WTC11 (cell line): Measurements from ENCODE around the gene CCNG1. TPM values are rescaled to one million over a fixed set of nuclear protein-coding genes. Genes with fewer than 3 reads are reported as not detected.
"Not testable (repeated sequence)": the region's sequence is repeated elsewhere in the genome, so short reads cannot be mapped to it uniquely, and the experiment has no call there.

Experiments used
- ATAC-seq: fragments of 200-7000 bp; cut with Tn5 transposase; 2 replicates; pipeline ENCODE4 v1.10.0; 2021; ENCODE audit warnings: mild to moderate bottlenecking, moderate library complexity
- CTCF ChIA-PET: fragments of 300-600 bp; sonication (Branson Sonifier 250); formaldehyde crosslinking; loops from one replicate; lab custom pipeline; 2021; ENCODE audit warnings: antibody characterized with exemption; lab: Charles Lee
- POLR2A ChIA-PET: fragments of 350-600 bp; sonication (Branson Sonifier 250); formaldehyde crosslinking; loops from one replicate; lab custom pipeline; 2021; ENCODE audit warnings: antibody characterized with exemption; lab: Charles Lee
- DNase-seq: peaks from one replicate; pipeline ENCODE4 v3.0.0; 2021; ENCODE audit warnings: low spot score
- H3K27ac Mint-ChIP-seq: 2 replicates; pipeline ENCODE4 v1.8.0; 2021; ENCODE audit warnings: mixed read lengths
- H3K27me3 Mint-ChIP-seq: 2 replicates; pipeline ENCODE4 v1.8.0; 2021; ENCODE audit warnings: low read depth, mild to moderate bottlenecking, moderate library complexity, mixed read lengths
- H3K36me3 Mint-ChIP-seq: 2 replicates; pipeline ENCODE4 v1.8.0; 2021; ENCODE audit warnings: mixed read lengths
- H3K4me1 Mint-ChIP-seq: 2 replicates; pipeline ENCODE4 v1.8.0; 2022; ENCODE audit warnings: mixed read lengths
- H3K4me3 Mint-ChIP-seq: 2 replicates; pipeline ENCODE4 v1.8.0; 2021; ENCODE audit warnings: mild to moderate bottlenecking, moderate library complexity, mixed read lengths
- H3K9me3 Mint-ChIP-seq: 2 replicates; pipeline ENCODE4 v1.8.0; 2021; ENCODE audit warnings: mixed read lengths
- ATF1 ChIP-seq: sonication (generic); formaldehyde crosslinking; IDR thresholded peaks from 2 replicates; pipeline ENCODE4 v1.8.1; 2023; ENCODE audit warnings: mild to moderate bottlenecking, moderate library complexity, missing genetic modification reagents
- CREB1 ChIP-seq: sonication (generic); formaldehyde crosslinking; IDR thresholded peaks from 2 replicates; pipeline ENCODE4 v1.8.0; 2023; ENCODE audit warnings: mild to moderate bottlenecking, missing genetic modification reagents
- FOXJ3 ChIP-seq: sonication (generic); formaldehyde crosslinking; IDR thresholded peaks from 2 replicates; pipeline ENCODE4 v1.9.0; 2021; ENCODE audit warnings: missing genetic modification reagents, mild to moderate bottlenecking, borderline replicate concordance
- IRF1 ChIP-seq: sonication (generic); formaldehyde crosslinking; IDR thresholded peaks from 2 replicates; pipeline ENCODE4 v1.8.0; 2023; ENCODE audit warnings: missing genetic modification reagents
- NFATC4 ChIP-seq: fragments of 250-450 bp; sonication (Bioruptor Pico); IDR thresholded peaks from 2 replicates; pipeline ENCODE4 v1.9.0; 2021; ENCODE audit warnings: mild to moderate bottlenecking
- TP53 ChIP-seq: sonication (generic); formaldehyde crosslinking; IDR thresholded peaks from 2 replicates; pipeline ENCODE4 v1.8.1; 2023; ENCODE audit warnings: mild to moderate bottlenecking, missing genetic modification reagents
- ZNF263 ChIP-seq: sonication (generic); formaldehyde crosslinking; IDR thresholded peaks from 2 replicates; pipeline ENCODE4 v1.8.1; 2022; ENCODE audit warnings: low read depth, mild to moderate bottlenecking, moderate library complexity, missing genetic modification reagents
- ZNF425 ChIP-seq: fragments of 250-450 bp; sonication (Bioruptor Pico); conservative IDR thresholded peaks from 2 replicates; pipeline ENCODE4 v1.9.0; 2021; ENCODE audit warnings: mild to moderate bottlenecking
- total RNA-seq: library from RNA; stranded (reverse); gene quantifications from 3 replicates; pipeline ENCODE4 v1.2.3, GENCODE V29; 2021
- TF ChIP-seq, protein P1 (sequence below): sonication (generic); formaldehyde crosslinking; IDR thresholded peaks from 2 replicates; pipeline ENCODE4 v1.8.1; 2023; ENCODE audit warnings: mild to moderate bottlenecking, missing genetic modification reagents
- TF ChIP-seq, protein P2 (sequence below): sonication (generic); formaldehyde crosslinking; IDR thresholded peaks from 2 replicates; pipeline ENCODE4 v1.8.1; 2022; ENCODE audit warnings: low read depth, missing genetic modification reagents, borderline replicate concordance
- TF ChIP-seq, protein P3 (sequence below): sonication (generic); formaldehyde crosslinking; conservative IDR thresholded peaks from 2 replicates; pipeline ENCODE4 v1.8.1; 2022; ENCODE audit warnings: mild to moderate bottlenecking, missing genetic modification reagents
- TF ChIP-seq, protein P4 (sequence below): fragments of 250-450 bp; sonication (Bioruptor Pico); IDR thresholded peaks from 2 replicates; pipeline ENCODE4 v1.9.0; 2021; ENCODE audit warnings: mild to moderate bottlenecking

Gene CCNG1
- total RNA-seq, 1 experiment from 2014 or later = 433 TPM

DNA sequence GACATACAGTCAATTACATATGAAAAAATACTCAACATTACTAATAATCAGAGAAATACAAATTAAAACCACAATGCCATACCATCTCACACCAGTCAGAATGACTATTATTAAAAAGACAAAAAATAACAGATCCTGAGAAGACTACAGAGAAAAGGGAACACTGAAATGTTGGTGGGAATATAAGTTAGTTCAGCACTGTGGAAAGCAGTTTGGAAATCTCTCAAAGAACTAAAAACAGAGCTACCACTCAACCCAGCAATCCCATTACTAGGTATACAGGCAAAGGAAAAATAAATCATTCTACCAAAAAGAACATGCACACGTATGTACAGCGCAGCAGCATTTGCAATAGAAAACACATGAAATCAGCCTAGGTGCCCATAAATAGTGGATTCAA lies 41.6 kb upstream of the CCNG1 start (continued):
- TF ChIP-seq ATF1 (CRISPR knock-in tag) = no peak

DNA sequence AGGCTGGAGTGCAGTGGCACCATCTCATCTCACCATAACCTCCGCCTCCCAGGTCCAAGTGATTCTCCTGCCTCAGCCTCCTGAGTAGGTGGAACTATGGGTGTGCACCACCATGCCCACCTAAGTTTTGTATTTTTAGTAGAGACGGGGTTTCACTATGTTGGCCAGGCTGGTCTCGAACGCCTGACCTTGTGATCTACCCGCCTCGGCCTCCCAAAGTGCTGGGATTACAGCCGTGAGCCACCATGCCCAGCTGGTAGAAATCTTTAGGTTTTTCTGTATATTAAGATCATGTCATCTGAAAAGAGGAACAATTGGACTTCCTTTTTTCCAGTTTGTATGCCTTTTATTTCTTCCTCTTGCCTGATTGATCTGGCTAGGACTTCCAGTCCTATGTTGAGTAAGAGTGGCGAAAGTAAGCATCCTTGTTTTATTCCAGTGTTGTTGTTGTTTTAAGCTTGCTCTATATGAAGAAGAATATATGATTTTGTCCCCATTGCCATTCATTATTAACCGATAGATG lies 40.5 kb upstream of the CCNG1 start:
- H3K36me3 Mint-ChIP-seq, ATAC-seq, DNase-seq, H3K4me3 Mint-ChIP-seq, H3K27ac Mint-ChIP-seq, H3K4me1 Mint-ChIP-seq, POLR2A ChIA-PET, H3K27me3 Mint-ChIP-seq: not testable (repeated sequence)
- H3K9me3 Mint-ChIP-seq = peaks cover 15% of the 10 kb centered on the region
- CTCF ChIA-PET = interaction anchor here (0.6 kb wide), 1 partner anchor 50 kb away, joined by 3 read pairs; no protein-coding TSS in a partner anchor

GRCh38 chr5:163397354-163397753 lies 40.0 kb upstream of the CCNG1 start:
- Mint-ChIP-seq H3K36me3 (no peaks in the 10 kb centered on the region), H3K27ac (no peak overlapping the region), H3K9me3 (peaks cover 15% of the 10 kb centered on the region), H3K4me1 (no peaks in the 10 kb centered on the region), H3K27me3 (no peaks in the 10 kb centered on the region), H3K4me3 (no peak overlapping the region)
- CTCF ChIA-PET = interaction anchor here (0.6 to 3.3 kb wide), 2 partner anchors 12 to 50 kb away, joined by 3 to 12 read pairs; no protein-coding TSS in a partner anchor
- TF ChIP-seq, protein P1, sequence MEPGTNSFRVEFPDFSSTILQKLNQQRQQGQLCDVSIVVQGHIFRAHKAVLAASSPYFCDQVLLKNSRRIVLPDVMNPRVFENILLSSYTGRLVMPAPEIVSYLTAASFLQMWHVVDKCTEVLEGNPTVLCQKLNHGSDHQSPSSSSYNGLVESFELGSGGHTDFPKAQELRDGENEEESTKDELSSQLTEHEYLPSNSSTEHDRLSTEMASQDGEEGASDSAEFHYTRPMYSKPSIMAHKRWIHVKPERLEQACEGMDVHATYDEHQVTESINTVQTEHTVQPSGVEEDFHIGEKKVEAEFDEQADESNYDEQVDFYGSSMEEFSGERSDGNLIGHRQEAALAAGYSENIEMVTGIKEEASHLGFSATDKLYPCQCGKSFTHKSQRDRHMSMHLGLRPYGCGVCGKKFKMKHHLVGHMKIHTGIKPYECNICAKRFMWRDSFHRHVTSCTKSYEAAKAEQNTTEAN (CRISPR knock-in tag) = no peak
- no peak for TF ChIP-seq CREB1 (CRISPR knock-in tag)
- no peak for TF ChIP-seq IRF1 (CRISPR knock-in tag)
- no peak for TF ChIP-seq ZNF425 (CRISPR knock-in tag)
- TF ChIP-seq, protein P2, sequence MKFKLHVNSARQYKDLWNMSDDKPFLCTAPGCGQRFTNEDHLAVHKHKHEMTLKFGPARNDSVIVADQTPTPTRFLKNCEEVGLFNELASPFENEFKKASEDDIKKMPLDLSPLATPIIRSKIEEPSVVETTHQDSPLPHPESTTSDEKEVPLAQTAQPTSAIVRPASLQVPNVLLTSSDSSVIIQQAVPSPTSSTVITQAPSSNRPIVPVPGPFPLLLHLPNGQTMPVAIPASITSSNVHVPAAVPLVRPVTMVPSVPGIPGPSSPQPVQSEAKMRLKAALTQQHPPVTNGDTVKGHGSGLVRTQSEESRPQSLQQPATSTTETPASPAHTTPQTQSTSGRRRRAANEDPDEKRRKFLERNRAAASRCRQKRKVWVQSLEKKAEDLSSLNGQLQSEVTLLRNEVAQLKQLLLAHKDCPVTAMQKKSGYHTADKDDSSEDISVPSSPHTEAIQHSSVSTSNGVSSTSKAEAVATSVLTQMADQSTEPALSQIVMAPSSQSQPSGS (CRISPR knock-in tag) = no peak
- TF ChIP-seq, protein P3, sequence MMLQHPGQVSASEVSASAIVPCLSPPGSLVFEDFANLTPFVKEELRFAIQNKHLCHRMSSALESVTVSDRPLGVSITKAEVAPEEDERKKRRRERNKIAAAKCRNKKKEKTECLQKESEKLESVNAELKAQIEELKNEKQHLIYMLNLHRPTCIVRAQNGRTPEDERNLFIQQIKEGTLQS (CRISPR knock-in tag) = no peak
- no peak for TF ChIP-seq TP53 (CRISPR knock-in tag)
- TF ChIP-seq FOXJ3 (CRISPR knock-in tag) = no peak
- no peak for TF ChIP-seq ZNF263 (CRISPR knock-in tag)
- TF ChIP-seq, protein P4, sequence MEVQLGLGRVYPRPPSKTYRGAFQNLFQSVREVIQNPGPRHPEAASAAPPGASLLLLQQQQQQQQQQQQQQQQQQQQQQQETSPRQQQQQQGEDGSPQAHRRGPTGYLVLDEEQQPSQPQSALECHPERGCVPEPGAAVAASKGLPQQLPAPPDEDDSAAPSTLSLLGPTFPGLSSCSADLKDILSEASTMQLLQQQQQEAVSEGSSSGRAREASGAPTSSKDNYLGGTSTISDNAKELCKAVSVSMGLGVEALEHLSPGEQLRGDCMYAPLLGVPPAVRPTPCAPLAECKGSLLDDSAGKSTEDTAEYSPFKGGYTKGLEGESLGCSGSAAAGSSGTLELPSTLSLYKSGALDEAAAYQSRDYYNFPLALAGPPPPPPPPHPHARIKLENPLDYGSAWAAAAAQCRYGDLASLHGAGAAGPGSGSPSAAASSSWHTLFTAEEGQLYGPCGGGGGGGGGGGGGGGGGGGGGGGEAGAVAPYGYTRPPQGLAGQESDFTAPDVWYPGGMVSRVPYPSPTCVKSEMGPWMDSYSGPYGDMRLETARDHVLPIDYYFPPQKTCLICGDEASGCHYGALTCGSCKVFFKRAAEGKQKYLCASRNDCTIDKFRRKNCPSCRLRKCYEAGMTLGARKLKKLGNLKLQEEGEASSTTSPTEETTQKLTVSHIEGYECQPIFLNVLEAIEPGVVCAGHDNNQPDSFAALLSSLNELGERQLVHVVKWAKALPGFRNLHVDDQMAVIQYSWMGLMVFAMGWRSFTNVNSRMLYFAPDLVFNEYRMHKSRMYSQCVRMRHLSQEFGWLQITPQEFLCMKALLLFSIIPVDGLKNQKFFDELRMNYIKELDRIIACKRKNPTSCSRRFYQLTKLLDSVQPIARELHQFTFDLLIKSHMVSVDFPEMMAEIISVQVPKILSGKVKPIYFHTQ (CRISPR knock-in tag) = no peak
- no peak for TF ChIP-seq NFATC4
- POLR2A ChIA-PET = no interaction called here
- no peak for ATAC-seq
- no peak for DNase-seq
